HL-60/S4 treated with retinoic acid at 250 ng/mL for 4 days and 3 days (cell line): ENCODE data around the gene PRPF4.
"Not testable (repeated sequence)": the region's sequence is repeated elsewhere in the genome, so short reads cannot be mapped to it uniquely, and the experiment has no call there.

Experiments
- in situ Hi-C: fragments of 300-500 bp; cut with MboI; formaldehyde crosslinking; loops from 2 replicates; pipeline ENCODE4 v1.7.0; 2022; ENCODE audit warnings: low sequenced_read_pairs

The PRPF4 gene

DNA sequence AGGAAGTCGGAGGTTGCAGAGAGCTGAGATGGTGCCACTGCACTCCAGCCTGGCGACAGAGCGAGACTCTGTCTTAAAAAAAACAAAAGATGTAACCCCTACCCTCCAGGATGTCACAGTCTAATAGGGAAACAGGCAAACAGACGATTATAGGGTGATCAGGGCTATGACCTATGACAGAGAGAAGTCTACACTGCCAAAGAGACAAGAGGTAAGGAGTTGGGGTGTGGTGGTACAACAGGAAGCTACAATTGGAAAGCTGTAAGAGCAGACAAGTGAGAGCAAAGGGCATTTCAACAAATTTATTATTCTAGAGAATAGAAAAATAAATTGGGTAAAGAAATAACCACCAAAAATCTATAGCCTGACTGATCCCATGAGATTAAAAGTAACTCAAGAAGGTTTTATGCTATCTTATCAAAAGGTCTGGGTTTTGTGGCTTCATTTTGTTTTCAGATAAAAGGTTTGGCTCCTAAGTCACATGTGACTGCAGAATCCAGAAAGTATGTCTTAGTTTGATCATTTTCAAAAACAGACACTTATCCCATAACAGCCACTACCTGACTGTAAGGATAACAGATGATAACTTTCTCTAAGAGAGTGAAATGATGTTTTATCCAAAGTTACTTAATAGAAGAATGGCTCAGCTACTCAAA is 7.4 kb upstream of the PRPF4 start:
- in situ Hi-C loops, result no loop called here

DNA sequence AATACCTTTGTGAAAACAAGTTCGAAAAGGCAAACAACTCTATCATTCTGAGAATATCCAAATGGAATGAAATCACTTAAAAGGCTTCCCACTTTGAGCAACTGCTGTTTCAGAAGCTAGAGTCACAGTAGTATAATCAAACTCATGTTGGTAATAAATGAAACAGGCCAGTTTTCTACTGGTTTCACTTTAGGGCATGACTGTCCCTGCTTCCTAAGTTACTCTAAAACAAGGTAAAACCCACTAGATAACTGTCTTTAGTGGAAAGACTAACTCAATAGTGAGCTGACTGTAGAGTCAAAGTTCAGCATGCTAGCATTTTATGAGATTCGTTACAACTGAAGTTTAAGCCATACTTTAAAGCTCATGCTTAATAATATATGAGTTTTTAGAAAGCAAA is 6.1 kb upstream of the PRPF4 start:
- in situ Hi-C loops, result no loop called here

DNA sequence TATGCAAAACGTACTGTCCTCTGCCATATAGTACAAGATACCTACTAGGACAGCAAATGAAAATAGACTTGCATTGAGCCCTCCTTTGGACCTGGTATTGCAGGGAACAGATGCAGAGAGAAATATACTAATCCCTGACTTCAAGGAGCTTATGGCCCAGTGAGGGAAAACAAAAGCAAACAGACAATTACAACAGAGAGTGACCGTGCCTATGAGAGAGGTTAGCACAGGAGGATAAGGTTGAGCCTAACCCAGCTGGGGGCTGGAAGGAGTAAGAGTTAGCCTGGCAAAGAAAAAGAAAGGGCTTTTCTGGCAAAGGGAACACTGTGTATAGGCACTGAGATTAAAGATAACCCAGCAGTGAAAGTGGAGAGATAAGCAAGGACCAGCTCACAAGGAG is 5.6 kb upstream of the PRPF4 start:
- in situ Hi-C loops, result no loop called here

DNA sequence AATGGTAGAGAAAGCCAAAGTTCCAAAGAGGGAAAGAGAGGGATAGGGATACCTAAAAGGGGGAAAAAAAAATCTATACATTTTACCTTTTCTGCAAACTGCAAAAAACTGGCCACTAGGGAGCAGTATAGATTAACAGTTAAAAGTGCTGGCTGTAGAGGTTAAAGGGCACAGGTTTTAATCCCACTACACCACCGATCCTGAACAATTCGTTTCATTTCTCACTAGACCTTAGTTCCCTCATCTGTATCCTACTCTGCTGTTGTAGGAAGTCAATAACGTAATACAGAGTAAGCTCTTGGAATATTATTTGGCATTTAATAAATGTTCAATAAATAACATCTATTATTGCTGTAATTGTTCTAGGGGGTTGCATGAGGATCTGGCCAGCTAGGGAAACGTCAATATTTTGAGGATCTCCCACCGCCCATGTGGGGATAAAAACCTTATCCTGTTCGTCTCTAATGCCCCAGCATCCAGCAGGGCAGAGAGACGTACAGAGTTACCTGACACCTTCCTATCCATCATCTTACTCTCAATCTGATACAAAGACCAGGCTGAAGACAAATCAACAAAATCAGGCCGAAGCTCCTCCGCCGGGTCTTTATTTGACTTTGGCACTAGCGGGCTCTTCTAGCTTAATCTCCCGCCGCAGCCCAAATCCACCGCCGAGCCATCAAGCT is 843 bp upstream of the PRPF4 start:
- in situ Hi-C loops, result no loop called here

DNA sequence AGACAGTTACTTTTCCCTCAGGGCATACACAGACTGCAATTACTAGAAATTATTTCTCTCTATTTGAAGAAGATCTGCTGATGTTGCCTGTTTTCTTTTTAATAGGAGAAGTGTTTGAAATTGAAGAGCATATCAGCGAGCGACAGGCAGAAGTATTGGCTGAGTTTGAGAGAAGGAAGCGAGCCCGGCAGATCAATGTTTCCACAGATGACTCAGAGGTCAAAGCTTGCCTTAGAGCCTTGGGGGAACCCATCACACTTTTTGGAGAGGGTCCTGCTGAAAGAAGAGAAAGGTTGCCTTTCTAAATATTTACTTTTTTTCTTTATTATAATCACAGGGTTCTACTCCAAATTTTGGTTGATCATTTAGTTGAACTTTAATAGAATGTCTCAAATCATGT is 3.4 kb downstream of the PRPF4 start:
- in situ Hi-C loops, result no loop called here

DNA sequence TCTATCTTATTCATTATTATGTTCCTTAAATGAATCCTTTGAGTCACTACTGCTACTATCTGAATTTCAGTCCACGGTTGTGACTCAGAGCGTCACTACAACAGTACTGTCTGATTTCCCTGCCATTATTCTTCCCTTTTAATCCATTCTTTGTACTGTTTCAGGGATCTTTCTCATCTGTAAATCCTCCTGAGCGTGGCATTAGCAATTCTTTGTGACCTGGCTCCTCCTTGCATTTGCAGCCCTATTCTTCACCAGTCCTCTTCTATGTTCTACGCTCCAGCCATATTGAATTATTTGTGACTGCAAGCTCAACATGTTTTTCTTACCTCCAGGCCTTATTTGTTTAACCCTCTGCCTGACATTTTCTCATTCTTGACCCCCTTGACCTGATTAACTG is 5.9 kb downstream of the PRPF4 start:
- in situ Hi-C loops, result no loop called here

DNA sequence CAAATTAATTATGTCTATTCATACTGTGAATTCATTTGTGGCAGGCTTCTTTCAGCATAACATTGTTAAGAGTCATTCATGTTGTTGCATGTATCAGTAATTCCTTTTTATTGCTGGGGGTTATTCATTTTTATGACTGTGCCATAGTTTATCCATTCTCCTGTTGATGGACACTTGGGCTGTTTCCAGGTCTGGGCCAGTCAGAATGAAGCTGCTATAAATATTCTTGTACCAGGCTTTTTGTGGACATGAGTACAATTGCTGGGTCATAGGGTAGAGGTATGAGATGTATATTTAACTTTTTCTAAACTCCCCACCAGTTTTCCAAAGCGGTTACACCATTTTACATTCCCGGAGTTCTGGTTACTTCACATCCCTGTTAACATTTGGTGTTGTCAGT is 13.6 kb downstream of the PRPF4 start:
- in situ Hi-C loops, result no loop called here

DNA sequence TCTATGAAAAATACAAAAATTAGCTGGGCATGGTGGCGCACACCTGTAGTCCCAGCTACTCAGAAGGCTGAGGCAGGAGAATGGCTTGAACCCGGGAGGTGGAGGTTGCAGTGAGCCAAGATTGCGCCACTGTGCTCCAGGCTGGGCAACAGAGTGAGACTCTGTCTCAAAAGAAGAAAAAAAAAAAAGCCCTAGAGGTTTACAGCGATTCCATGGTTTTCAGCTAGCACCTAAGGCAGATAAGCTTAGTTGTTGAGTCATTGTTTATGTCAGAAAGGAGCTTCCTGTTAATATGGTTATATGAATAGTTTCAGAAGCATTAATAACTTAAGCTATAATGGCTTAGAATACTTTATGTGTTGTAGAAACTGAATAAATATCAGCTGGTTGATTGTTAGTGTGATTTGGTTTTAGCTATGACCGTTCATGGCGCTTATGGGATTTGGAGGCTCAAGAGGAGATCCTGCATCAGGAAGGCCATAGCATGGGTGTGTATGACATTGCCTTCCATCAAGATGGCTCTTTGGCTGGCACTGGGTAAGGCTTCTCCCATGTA is 14.7 kb downstream of the PRPF4 start:
- in situ Hi-C loops, result no loop called here

DNA sequence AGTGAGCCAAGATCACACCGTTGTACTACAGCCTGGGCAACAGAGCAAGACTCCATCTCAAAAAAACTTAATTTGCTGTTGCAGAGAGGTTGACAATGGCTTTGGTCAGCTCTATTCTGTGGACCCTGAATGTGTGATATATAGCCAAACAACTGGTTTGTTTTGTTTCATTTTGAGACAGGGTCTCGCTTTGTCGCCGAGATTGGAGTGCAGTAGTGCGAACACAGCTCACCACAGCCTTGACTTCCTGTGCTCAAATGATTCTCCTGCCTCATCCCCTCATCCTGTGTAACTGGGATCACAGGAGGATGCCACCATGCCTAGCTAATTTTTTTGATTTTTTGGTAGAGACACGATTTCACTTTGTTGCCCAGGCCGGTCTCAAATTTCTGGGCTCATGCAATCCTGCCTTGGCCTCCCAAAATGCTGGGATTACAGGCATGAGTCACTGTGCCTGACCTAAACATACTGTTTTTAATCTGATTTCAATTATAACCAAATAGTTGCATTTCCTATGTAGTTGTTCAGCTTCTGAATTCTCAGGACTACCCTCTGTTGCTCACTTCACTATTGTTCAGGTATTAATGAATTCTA is 17.9 kb downstream of the PRPF4 start:
- in situ Hi-C loops, result no loop called here

DNA sequence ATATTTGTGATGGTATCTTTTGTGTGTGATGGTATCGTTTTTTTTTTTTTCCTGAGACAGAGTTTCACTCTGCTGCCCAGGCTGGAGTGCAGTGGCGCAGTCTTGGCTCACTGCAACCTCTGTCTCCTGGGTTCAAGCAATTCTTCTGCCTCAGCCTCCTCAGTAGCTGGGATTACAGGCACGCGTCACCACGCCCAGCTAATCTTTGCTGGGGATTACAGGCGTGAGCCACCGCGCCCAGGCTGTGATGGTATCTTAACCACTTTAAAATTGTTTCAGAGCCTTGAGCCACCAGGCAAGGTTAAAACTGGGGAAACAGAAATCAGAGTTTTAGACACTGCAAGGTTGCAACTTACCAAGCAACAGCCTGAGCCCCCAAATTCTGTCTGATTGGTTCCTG is 20.8 kb downstream of the PRPF4 start:
- in situ Hi-C loops, result not testable (repeated sequence)

DNA sequence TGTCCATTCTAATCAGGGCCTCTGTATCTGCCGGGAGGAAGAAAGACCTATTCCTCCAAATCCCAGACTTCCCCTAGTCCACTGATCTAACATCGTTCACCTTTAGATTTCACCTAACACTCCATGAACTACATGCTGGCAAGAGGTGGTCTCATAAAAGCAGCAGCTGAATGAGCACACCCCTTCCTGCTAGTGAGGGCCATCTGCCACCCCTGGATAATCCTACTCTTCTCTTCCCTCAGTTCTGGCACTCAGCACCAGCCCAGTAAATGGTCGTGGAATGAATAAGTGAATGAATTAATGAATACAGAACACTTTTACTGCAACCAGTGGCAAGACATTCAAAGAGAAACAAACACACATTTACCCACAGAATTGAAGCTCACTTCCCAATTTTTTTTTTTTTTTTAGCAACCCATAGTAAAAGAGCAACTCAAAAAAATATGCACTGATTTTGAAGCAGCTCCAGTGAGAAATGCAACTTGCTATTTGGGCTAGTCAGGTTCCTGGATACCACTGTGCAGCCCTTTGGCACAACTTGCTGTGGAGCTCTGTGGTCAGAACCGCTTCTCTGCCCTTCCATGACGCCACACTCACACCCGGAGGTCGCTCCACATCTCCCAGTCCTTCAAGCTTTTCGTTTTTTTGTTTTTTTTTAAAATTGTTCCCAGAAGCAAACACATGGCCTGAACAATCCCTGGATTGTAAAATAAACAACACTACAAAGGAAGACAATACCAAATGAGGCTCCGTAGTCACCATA is 21.5 kb downstream of the PRPF4 start:
- in situ Hi-C loops, result no loop called here

DNA sequence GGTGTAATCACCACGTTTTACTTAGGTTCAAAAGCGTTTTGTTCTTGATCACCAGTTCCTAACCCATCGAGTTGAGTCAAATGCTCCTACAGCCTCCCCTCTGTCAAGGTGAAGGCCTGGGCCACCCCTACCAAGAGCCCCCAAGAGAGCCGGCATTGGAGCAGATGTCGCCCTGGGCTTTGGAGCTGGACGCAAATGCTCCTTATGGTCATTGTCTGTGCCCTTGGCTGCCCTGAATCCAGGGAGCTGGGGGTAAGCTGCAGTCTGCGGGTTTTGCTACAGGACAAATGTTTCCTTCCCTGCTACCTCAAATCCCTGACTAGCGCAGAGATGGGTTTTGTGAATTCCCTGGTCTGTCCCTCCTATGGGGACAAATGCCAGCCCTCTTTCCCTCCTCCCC is 22.9 kb downstream of the PRPF4 start:
- in situ Hi-C loops, result no loop called here

DNA sequence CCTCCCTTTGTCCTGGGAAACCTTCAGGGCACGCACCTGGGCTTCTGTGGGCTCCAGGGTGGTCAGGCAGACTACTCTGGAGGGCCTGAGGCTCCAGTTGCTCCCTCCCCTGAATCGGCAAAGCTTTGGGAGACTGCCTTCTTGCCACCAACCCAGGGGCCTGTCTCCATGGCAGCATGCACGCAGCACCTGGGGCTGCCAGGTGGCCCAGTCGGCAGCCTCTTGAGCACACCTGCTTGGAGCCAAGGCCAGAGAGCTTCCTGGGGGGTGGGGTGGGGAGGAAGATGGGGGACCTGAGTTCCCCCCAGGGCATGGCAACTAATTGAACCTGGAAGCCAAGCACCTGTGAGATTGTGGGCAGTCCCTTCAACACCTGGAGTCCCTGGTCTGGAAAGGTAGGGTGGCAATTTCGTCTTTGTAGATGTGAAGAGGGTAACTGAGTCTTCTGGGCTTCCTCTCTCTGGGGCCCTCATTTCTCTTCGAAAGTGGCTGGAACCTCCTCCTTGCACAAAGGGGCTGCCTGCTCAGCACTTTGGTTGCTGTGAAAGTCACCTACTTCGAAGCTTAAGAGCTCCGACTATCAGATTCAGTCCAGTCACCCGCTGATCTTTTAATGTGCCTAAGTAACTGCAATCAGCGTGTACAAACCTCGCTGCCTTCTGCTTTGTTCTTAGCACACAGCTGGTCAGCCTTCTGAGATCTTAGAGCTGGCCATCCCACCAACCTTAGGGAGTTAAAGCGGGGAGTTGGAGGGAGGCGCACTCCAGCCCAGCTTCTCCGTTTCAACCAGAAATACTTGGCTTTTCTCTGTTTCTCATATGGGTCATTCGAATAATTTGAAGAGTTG is 23.7 kb downstream of the PRPF4 start:
- in situ Hi-C loops, result no loop called here

DNA sequence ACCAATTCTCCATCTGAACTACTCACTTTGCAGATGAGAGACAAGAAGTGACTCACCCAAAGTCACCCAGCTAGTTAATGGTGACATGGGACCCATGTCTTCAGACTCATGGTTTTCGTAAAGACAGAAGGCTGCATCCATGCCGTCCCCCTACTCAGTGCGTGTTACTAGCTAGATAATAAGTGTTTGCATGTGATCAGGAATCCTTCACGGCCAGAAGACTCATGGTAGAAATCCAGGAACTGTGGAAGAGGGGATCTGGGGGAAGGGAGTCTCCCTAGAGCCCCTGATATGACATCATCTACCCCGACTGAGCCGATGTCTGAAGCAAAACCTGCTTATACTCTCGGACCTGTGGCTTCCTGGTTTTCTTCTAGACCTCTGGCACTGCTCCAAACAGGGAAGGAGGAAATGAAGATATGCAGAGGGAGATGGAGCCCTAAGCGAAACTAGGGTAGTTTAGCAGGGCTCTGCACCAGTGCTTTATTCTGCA is 24.4 kb downstream of the PRPF4 start:
- in situ Hi-C loops, result no loop called here

DNA sequence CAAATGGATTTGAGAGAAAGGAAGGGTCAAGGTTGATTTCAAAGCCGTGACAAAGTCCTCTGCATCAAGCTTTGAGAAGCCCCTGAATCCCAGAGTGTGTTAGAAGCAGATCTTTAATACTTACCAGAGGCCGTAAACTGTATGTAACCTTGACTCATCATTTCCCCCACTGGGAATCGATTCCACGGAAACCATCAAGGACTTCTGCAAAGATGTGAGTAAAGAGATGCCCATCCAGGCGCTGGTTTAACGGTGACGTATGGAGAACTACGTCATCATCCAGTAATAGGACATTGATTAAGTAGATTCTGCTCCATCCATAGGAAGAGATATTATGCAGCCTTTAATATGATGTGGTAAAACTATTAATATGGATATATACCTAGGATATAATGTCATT is 26.1 kb downstream of the PRPF4 start:
- in situ Hi-C loops, result no loop called here

DNA sequence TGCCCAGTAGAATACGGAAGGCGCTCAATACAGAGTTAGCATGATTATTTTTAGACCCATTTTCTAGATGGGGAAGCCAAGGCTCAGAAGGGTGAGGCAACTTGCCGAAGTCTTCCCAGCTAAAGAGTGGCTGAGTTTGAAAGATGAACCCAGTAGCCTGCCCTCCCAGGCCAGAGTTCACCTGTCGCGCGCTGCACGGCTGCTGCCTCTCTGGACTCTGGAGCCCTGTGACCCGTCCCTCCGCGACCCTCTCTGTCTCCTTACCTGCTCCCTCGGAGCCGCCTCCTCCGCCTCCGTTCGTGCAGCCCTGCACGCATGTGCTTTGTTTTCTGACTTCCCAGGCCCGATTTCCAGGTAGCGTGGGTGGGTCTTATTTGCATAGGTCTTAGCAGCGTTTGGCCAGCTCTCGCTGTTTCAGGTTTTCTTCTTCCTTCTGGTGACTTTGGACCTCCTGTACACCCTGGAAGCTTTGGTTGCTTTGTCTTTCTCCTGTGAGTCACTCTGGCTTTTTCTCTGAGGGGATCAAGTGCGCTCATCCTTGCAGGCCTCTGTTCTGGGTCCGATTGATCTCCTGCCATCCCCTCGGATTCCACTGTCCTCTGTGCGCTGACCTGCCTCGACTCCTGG is 27.4 kb downstream of the PRPF4 start, which contains the start of gene RNF183:
Gene RNF183, minus strand, starts transcription at position 585 of the 627 bp plus-strand sequence. CDS start 5,192 bp downstream, outside the sequence.
- in situ Hi-C loops, result no loop called here

DNA sequence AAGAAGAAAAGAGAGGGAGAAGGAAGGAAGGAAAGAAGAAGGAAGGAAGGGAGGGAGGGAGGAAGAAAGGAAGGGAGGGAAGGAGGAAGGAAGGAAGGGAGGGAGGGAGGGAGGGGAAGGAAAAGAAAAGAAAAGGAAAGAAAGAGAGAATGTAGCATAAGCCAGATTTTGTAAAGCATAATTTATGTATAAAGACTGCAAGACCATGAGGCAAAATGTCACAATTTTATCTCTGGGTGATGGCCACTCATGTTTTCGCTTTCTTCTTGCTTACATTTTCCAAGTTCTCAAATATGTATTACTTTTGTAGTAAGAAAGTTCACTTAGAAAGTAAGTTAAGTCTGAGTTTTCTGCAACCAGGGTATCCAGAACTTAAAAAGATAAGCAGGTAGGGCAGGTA is 31.1 kb downstream of the PRPF4 start:
- in situ Hi-C loops, result no loop called here

DNA sequence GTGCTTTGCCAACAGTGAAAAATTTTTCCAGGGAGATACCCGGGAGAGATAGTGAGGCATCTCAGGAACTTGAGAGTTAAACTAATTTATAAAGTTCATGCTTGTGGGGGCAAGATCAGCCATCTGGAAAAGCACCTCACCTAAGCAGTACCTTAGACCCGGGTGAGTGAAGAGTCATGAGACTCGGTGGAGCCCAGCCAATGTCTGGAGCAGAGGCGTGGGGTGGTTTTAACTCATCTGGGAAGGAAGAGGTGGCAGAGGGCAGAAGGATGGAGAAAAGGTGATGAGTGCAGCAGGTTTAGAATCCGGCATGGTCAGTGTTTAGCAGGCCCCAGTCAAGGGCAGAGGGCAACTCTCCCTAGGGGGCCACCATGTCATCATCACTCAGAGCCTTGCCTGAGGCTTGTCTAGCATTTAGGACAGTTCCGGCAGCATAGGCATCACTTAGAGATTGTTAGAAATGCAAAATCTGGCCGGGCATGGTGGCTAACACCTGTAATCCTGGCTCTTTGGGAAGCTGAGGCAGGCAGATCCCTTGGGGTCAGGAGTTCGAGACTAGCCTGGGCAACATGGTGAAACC is 32.0 kb downstream of the PRPF4 start:
- in situ Hi-C loops, result no loop called here

DNA sequence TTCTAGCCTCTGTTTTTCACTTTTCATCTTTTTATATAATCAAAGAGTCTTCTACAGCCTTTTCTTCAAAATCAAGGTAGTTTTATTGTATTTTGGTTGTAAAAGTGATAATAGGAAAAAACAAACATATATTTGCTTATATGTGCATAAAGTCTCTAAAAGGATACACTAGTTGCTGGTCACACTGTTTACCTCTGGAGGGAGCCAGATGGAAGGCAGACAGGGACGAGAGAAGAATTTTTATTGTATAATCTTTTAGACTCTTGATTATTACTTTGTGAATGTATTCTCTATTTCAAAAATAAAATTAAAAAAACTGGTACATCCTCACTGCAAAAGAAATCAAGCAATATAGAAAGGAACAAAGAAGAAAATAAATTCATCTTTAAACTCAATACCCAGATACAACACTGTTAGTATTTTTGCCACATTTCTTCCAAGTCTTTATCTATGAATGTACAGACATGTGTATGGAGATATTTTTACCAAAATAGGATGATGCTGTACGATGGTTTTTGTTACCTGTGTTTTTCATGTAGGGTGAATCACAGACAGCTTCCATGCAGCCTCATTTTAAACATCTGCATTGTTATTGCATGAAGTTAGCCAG is 33.9 kb downstream of the PRPF4 start:
- in situ Hi-C loops, result no loop called here
